Psoas muscle (tissue), 8 donors: ENCODE measurements around the gene NEK10. TPM values are rescaled to one million over a fixed set of nuclear protein-coding genes. Genes with fewer than 3 reads are reported as not detected.

Experiments
- ATAC-seq, 4 donors: fragments of 200-7000 bp; cut with Tn5 transposase; one replicate each; pipeline ENCODE4 v1.9.1; 2020; ENCODE audit warnings: moderate library complexity in 3 of 4, mild to moderate bottlenecking in 2 of 4
- DNase-seq, 2 donors: peaks; one replicate each; pipeline ENCODE4 v3.0.0-alpha.2; 2020
- H3K27ac ChIP-seq: fragments of 200-600 bp; one replicate; pipeline ENCODE4 v1.8.0; 2022
- H3K27me3 ChIP-seq, 3 donors: fragments of 200-600 bp in 1 of 3; one replicate each; pipeline versions ENCODE4 v1.6.1 to v1.8.0; 2013 to 2022; ENCODE audit warnings: low read length in 2 of 3, mild to moderate bottlenecking in 2 of 3, moderate library complexity in 1 of 3; ENCODE audit not compliant: insufficient read depth in 3 of 3
- H3K36me3 ChIP-seq, 2 donors: fragments of 200-600 bp in 1 of 2; one replicate each; pipeline versions ENCODE4 v1.6.1 to v1.8.0; 2013 to 2022; ENCODE audit warnings: low read depth in 1 of 2, mild to moderate bottlenecking in 1 of 2, moderate library complexity in 1 of 2; ENCODE audit not compliant: insufficient read depth in 1 of 2
- H3K4me1 ChIP-seq: fragments of 200-600 bp; one replicate; pipeline ENCODE4 v1.8.0; 2022
- H3K4me3 ChIP-seq: fragments of 200-600 bp; one replicate; pipeline ENCODE4 v1.8.0; 2022; ENCODE audit warnings: mild to moderate bottlenecking
- H3K9me3 ChIP-seq: fragments of 200-600 bp; one replicate; pipeline ENCODE4 v1.8.0; 2022
- WGBS, 3 donors: extraction: QIAGEN DNeasy Blood & Tissue Kit; methylation state at CpG; one replicate each; pipeline versions ENCODE4 v1.1.6 to v1.1.7; 2013; 5-methylcytosine and 5-hydroxymethylcytosine counted together
- intact Hi-C, 2 donors: fragments of 100-400 bp; cut with DNase I; formaldehyde crosslinking; loops; one replicate each; pipeline versions ENCODE4 v1.11.0 to v1.14.2; 2022
- polyA plus RNA-seq, 3 donors: library from polyadenylated mRNA; stranded (reverse); fragments of 200-250 nt; gene quantifications; one replicate each; pipeline ENCODE4 v1.2.3, GENCODE V29; 2013
- total RNA-seq, 4 donors: library from RNA; stranded (reverse); fragmentation: NEBNext Ultra II Directional in 2 of 4; extraction: Animal tissue kit (Norgen Biotek cat#: 25700) in 2 of 4; gene quantifications; one replicate each; pipeline versions ENCODE4 v1.2.1 to v1.2.4, GENCODE V29; 2021 to 2023
- TF ChIP-seq, protein P1 (sequence below): fragments of 200-600 bp; IDR thresholded peaks from one replicate; pipeline ENCODE4 v1.8.0; 2022; ENCODE audit warnings: antibody characterized with exemption
- donor health status: healthy with polysubstance abuse.
- donor health status: DM: no; HTN: no; CAD: no; lungs with moderate emphysema.
- donor health status: Bipolar disorder and iron deficiency.
- donor health status: healthy.
- donor health status: DM: yes; HTN: yes; CAD: no.
- donor health status: DM: no; HTN: no; CAD: no.
- donor health status: DM: no; HTN: no; CAD: no.
- donor health status: DM: yes; HTN: yes; CAD: no.

The NEK10 gene
- total and polyA plus RNA-seq, 7 donors: 0.44 to 16.6 (median 5.0) TPM

DNA sequence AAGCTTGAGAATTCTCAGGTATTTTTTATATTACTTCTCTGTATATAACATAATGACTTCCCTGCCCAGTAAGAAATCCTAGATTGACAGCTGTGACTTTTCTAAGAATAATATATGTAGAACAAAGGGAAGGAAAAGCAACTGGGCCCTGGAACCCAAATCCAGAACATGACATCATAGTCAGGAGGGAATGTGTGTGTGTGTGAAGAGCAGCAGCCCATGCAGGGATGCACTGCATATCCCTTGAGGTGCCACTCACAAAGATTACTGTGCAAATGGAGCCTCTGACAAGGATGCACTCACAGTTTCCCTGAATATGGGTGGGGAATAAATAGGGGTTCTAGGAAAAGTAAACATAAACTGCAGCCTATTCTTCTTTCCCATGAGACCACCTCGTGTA is 279.5 kb downstream of the NEK10 start:
- Histone ChIP-seq H3K27ac (no peak overlapping the region), H3K36me3 (no peaks in the 10 kb centered on the region), H3K4me3 (no peak overlapping the region), H3K4me1 (no peaks in the 10 kb centered on the region), H3K9me3 (no peaks in the 10 kb centered on the region), H3K27me3 (no peaks in the 10 kb centered on the region)
- DNase-seq: no peak
- TF ChIP-seq, protein P1, sequence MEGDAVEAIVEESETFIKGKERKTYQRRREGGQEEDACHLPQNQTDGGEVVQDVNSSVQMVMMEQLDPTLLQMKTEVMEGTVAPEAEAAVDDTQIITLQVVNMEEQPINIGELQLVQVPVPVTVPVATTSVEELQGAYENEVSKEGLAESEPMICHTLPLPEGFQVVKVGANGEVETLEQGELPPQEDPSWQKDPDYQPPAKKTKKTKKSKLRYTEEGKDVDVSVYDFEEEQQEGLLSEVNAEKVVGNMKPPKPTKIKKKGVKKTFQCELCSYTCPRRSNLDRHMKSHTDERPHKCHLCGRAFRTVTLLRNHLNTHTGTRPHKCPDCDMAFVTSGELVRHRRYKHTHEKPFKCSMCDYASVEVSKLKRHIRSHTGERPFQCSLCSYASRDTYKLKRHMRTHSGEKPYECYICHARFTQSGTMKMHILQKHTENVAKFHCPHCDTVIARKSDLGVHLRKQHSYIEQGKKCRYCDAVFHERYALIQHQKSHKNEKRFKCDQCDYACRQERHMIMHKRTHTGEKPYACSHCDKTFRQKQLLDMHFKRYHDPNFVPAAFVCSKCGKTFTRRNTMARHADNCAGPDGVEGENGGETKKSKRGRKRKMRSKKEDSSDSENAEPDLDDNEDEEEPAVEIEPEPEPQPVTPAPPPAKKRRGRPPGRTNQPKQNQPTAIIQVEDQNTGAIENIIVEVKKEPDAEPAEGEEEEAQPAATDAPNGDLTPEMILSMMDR: no peak
- 27 to 42% (median 38%) methylated on average over 1 of the region's 1 CpG for WGBS, 3 donors
- intact Hi-C loops: no loop called here
- no peak for ATAC-seq

DNA sequence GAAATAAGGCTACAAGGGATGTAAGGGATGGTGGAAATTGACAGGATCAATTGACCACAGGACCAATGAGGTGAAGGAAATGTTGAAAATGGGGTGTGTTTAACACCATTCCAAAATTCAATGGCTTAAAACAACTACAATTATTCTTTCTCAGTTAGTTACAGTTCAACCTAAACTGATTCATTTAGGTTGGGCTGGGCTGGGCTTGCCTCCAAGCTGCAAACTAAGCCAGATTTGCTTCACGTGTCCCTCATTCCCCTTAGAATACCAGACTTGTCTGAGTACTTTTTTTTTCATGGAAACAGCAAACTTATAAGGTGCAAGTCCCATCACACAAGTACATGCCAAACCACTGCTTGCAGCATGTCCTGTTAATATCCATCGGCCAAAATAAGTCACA is 280.1 kb downstream of the NEK10 start:
- DNase-seq: no peak
- TF ChIP-seq, protein P1: no peak
- intact Hi-C loops: no loop called here
- no peak overlapping the region for H3K27ac ChIP-seq
- no peaks in the 10 kb centered on the region for H3K4me1 ChIP-seq
- no peak overlapping the region for H3K4me3 ChIP-seq
- WGBS, 3 donors: 38 to 39% (median 38%) methylated on average over 2 of the region's 2 CpGs
- no peak for ATAC-seq
- no peaks in the 10 kb centered on the region for H3K27me3 ChIP-seq
- no peaks in the 10 kb centered on the region for H3K36me3 ChIP-seq
- H3K9me3 ChIP-seq: no peaks in the 10 kb centered on the region

DNA sequence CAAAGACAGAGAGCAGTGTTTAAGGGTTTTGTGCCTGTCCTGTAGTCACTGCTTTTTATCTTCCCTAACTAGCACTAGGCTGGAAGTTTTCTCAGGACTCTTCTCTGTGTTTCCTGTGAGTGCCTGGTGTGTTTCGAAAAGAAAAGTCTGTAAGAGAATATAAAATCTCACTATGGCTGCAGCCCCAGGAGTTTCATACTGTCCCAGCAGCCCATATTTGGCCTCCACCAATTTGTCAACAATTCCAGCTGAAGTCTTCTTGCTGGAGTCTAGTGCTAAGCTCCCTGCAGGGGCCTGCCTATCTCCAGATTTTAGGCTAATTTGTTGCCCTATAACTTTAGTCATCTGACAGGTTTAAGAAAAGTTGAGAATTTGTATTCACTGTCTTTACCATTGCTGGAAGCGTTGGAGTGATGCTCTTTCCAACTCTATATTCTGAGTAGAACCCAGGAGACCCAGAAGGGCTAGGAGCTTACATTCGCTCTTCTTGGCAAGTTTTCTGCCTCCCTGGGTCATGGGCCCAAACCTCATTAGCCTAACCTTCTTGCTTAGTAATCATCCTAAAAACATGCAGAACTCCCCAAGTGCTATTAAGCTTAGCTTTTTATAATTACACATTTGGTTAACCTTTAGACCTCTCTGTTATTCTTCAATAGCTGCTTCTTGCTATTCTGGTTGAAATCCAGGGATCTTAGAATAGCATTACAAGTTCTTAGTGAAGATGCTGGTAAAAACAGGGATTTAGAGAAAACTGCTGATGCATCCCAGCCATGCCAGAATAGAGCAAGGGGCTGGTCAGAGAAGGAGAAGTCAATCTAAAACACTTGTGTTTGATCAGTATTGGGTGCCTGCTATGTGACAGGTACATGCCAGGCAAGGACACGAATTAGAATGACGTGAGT is 283.1 kb downstream of the NEK10 start:
- ATAC-seq (no peak), DNase-seq (no peak)
- H3K27ac ChIP-seq: no peak overlapping the region
- no peaks in the 10 kb centered on the region for H3K9me3 ChIP-seq
- TF ChIP-seq, protein P1: no peak
- 83 to 85% (median 84%) methylated on average over 5 of the region's 5 CpGs for WGBS, 3 donors
- no peaks in the 10 kb centered on the region for H3K27me3 ChIP-seq
- intact Hi-C loops: no loop called here
- no peaks in the 10 kb centered on the region for H3K36me3 ChIP-seq
- H3K4me1 ChIP-seq: no peaks in the 10 kb centered on the region
- H3K4me3 ChIP-seq: no peak overlapping the region

DNA sequence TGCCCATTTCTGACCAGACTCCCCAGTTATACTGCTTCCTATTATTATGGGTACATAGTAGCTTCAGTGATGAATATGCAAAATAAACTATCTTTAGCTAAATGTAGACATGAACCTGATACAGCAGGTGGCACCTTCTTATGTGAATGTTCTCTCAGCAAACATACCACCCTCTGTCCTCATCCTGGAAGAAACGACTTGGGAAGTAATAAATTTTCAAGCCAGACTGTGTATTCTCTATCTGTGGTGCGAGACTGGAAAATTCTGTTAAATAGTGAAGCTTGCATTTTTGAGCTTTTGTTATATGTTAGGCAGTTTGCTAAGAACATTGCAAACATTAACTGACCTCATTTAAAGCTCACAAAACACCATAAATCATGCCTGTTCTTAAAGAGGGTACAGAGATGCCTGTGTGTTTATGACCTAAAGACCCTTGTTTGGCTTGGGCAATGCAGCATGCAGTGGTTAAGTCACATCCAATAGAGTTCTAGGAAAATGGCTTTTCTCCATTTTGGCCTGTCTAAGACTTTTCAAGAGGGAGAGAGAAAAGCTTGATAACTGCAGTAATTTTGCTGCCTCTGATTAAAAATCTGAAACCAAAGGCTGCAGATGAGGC is 287.1 kb downstream of the NEK10 start:
- intact Hi-C loops: no loop called here
- Histone ChIP-seq H3K4me1 (no peaks in the 10 kb centered on the region), H3K27ac (no peak overlapping the region), H3K27me3 (no peaks in the 10 kb centered on the region), H3K36me3 (no peaks in the 10 kb centered on the region), H3K4me3 (no peak overlapping the region), H3K9me3 (no peaks in the 10 kb centered on the region)
- WGBS, 3 donors: 37 to 50% (median 43%) methylated on average over 2 of the region's 2 CpGs
- ATAC-seq (no peak), DNase-seq (no peak)
- TF ChIP-seq, protein P1: no peak
